Measurements from ENCODE around the gene NEUROG1.
"Not testable (repeated sequence)": the region's sequence is repeated elsewhere in the genome, so short reads cannot be mapped to it uniquely, and the experiment has no call there.

The NEUROG1 gene

DNA sequence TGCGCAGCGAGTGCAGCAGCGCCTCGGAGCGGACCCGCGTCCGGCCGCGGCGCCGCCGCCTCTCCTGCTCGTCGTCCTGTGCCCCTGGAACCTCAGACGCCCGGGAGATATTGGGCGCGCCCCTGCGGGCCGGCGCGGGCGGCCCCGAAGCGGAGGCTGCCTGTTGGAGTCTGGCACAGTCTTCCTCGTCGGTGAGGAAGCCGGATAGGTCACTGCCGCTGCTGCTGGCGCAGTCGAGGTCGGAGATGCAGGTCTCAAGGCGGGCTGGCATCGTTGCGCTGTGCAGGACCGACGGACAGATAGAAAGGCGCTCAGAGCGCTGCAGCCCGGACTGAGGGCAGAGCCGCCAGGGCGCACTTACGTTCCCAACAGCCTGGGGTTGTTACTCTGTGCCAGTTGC, 344 bp downstream of the NEUROG1 start:
- DNase-seq (ENCODE audit: low read depth), result no peak

DNA sequence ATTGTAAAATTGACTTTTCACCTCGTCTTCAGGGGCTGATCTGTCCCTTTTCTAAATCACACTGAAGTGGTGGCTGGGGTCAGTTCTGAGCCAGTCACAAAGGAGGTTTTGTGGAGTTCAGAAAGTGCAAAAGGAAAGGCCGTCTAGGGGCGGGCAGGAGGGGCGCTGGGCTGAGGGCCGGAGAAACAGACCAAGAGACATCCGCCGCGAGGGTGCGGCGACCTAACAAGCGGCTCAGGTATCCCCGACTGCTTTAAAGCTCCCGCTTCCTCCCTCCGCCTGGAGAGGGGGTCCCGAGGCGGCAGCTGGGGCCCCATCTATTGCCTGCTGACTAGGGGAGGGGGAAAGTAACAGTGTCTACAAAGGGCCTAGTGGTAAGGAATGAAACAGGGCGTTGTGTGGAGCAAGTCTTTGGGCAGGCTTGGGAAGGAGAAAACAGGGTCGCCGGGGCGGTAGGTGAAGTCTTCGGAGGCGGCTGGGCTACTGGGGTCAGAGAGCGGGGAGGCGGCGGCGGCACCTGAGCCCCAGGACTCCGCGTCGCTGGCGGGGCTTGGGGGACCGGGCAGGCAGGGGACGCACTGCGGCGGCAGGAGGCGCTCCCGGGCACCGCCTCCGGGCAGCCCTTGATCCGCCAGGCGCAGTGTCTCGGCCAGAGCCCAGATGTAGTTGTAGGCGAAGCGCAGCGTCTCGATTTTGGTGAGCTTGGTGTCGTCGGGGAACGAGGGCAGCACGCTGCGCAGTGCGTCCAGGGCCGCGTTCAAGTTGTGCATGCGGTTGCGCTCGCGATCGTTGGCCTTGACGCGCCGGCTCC, 950 bp downstream of the NEUROG1 start:
- no peak for DNase-seq (ENCODE audit: low read depth)

- no peak for DNase-seq (ENCODE audit: low read depth)
Measured at GRCh38 chr5:135533794-135534193, 2.0 kb downstream of the NEUROG1 start.

DNA sequence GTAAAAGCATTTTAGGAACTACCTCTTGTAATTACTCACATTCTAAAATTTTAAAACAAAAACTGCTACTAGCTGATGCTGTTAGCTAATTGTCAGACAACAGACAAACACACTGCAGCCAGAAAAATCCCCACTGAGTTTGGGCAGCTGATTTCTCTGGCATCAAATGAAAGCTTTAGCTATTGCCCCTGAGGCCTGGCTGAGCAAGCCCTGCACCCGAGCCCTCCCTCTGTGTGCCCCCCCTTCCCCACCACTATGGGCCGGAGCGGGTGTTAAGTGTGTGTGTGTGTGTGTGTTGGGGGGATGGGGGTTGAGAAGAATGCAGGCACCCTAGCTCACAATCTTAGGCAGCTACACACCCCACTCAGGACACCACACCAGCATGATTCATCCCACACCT, 2.4 kb downstream of the NEUROG1 start:
- DNase-seq (ENCODE audit: low read depth), result no peak

- DNase-seq (ENCODE audit: low read depth), result not testable (repeated sequence)
Measured at GRCh38 chr5:135529576-135529975, 6.2 kb downstream of the NEUROG1 start.

DNA sequence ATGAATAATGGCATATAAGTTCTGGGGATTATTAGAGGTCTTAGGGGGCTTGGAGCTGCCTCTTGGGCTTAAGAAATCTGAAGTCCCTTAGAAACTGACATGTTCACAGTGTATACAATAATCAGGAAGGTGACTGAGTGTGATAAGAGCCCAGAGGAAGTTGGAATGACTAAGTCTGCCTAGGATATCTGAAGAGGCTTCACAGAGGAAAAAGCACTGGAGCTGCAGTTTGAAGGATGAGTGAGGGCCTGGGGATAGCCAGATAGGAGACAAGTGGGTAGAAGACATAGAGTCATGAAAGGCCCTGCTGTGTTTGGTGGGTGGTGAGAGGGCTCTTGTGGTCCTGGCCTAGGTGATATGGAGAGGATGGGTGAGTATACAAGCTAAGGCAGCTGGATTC, 8.8 kb downstream of the NEUROG1 start:
- DNase-seq (ENCODE audit: low read depth), result no peak

DNA sequence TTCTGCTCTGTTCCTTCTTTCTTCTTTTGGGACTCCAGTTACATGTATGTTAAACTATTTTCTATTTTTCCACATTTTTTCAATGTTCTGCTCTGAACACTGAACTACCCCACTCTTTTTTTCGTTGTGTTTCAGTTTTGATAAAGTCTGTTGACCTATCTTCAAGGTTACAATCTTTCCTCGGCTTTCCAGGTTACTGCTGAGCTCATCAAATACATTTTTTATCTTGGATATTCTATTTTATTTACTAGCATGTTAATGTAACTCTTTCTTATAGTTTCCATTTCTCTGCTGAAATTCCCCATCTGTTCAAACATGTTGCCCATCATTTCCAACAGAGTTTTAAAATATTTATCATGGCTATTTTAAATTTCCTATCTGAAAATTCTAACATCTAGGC, 13.8 kb downstream of the NEUROG1 start:
- no peak for DNase-seq (ENCODE audit: low read depth)

- no peak for DNase-seq (ENCODE audit: low read depth)
Measured at GRCh38 chr5:135517631-135518030, 18.1 kb downstream of the NEUROG1 start.

DNA sequence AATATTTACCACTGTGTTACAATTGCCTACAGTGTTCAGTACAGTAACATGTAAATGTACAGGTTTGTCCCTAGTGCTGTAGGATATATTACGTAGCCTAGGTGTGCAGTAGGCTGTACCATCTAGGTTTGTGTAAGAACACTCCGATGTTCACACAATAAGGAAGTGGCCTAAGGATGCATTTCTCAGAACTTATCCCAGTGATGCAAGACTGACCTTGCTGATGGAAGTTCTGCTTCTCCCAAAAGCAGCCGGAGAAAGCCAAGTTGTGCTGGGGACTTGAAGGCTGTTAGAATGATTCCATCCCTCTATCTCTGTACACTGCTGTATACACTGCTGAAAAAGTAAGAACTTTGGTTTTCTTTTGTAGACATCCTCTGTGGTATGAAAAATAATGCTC, 21.6 kb downstream of the NEUROG1 start:
- DNase-seq (ENCODE audit: low read depth), result no peak

DNA sequence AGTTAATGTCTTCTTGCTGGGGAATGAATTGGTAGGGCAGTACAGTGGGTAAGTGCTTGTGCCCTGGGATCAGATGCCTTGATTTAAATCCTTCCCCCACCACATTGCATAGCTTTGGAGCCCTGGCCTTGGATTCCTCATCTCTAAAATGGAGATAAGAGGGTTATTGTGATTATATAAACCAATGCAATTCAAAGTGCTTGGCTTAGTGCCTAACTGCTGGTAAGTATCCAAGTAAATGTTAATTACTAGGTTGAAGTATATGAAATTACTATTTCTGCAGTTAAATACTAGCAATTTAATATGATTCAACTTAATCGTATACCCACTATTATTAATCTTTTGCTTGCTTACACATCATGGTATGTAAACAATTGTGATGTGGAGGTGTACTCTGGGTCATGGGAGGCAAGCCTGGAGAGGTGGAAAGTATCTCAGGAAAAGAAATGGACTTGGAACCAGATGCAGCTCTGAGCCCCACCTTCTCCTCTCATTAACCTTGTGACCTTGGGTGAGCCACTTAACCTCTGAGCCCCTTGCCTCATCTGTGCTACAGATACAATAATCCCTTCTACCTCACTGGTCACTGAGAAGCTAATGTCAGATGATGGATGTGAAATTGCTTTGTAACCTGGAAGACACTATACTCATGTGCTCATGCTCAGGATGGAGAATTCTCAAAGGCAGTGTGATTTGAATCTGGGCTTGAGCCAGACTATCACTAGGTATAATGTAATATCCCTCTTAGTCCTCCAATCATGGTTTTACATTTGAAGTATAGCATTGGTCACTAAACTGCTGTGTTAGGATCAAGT, 23.8 kb downstream of the NEUROG1 start:
- no peak for DNase-seq (ENCODE audit: low read depth)

DNA sequence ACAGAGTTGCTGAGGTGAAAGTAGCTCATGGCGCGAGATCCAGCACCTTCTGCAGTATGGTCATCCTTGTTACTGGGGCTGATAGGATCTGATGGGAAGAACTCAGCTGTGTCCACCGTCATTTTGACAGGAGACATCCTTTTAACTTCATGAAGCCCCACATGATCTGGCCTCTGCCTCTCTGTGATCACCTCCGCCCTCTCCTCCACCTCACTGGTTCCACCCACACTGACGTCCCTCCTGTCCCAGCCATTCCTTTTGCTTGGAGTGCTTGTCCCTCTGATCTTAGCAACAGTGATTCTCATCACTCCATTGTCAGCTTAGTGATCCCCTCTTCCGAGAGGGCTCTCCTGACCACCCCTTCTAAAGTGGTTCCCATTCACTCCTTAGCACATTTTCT, 25.8 kb downstream of the NEUROG1 start:
- no peak for DNase-seq (ENCODE audit: low read depth)

DNA sequence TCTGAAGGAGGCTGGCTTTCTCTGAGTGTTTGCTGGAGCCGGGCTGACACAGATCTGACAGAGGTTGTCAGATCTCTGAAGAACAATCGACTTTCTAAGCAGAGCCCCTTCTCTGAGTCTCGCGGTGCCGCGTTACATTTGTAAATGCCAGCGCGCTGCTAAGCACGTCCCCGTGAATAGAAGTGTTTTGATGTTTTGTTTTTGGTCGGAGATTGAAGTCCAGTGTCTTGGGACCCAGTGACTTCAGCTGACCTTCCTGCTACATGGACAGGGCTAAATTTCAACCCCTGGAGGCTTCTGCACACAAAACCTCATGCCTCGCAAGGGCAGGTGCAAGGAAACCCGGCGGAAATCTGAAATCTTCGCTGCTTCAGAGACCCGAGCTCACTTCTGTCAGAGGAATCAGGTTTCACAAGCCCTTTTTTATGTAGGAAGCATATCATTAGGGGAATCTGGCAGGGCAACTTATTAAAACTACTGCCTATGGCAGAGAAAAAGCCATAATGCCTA, 27.2 kb downstream of the NEUROG1 start:
- no peak for DNase-seq (ENCODE audit: low read depth)

GRCh38 chr5:135505973-135506372, 29.8 kb downstream of the NEUROG1 start:
- DNase-seq (ENCODE audit: low read depth), result no peak

GRCh38 chr5:135504376-135504775, 31.4 kb downstream of the NEUROG1 start:
- DNase-seq (ENCODE audit: low read depth), result no peak

- no peak for DNase-seq (ENCODE audit: low read depth)
Measured at GRCh38 chr5:135503871-135504270, 31.9 kb downstream of the NEUROG1 start.

- DNase-seq (ENCODE audit: low read depth), result no peak
Measured at GRCh38 chr5:135502836-135503520, 32.8 kb downstream of the NEUROG1 start.

- no peak for DNase-seq (ENCODE audit: low read depth)
Measured at GRCh38 chr5:135501965-135502364, 33.8 kb downstream of the NEUROG1 start.

- DNase-seq (ENCODE audit: low read depth), result no peak
Measured at GRCh38 chr5:135498637-135498995, 37.1 kb downstream of the NEUROG1 start.

GRCh38 chr5:135497971-135498636, 37.7 kb downstream of the NEUROG1 start:
- DNase-seq (ENCODE audit: low read depth), result no peak

DNA sequence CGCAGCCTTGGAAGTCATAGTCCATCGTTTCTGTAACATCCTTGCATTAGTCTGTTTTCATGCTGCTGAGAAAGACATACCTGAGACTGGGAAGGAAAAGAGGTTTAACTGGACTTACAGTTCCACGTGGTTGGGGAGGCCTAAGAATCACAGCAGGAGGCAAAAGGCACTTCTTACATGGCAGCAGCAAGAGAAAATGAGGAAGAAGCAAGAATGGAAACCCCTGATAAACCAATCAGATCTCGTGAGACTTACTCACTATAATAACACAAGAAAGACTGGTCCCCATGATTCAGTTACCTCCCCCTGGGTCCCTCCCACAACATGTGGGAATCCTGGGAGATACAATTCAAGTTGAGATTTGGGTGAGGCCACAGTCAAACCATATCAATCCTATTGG, 40.2 kb downstream of the NEUROG1 start:
- DNase-seq (ENCODE audit: low read depth), result not testable (repeated sequence)

DNA sequence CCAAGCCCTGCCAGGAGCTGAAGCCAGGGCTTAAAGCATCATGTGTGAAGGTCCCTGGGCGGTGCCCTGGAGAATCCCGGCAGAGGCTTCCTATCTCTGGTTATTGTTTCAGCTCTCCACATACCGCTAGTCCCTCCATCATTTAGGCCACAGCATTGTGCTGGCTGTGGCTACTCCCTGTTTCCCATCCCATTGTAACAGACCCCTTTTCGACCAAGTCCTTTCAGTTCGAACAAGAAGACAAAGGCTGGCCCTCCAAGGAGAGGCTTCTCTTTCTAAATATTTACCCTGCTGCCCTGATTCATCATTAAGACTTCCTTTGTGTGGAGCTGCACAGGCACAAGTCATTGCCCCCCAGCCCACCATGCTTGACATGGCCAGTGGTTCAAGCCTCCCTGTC, 41.6 kb downstream of the NEUROG1 start:
- no peak for DNase-seq (ENCODE audit: low read depth)

Measured in stimulated activated CD8-positive, alpha-beta memory T cell treated with anti-CD3 and anti-CD28 coated beads, Interleukin-12 subunit alpha, Interleukin-12 subunit beta, amount 100 ng/mL, for 4 hours (primary cell).